ENCODE measurements around the gene ERVFRD-1. TPM values are rescaled to one million over a fixed set of nuclear protein-coding genes. Genes with fewer than 3 reads are reported as not detected.

Gene ERVFRD-1
- total RNA-seq, 2 experiments from 2014 or later = not detected

DNA sequence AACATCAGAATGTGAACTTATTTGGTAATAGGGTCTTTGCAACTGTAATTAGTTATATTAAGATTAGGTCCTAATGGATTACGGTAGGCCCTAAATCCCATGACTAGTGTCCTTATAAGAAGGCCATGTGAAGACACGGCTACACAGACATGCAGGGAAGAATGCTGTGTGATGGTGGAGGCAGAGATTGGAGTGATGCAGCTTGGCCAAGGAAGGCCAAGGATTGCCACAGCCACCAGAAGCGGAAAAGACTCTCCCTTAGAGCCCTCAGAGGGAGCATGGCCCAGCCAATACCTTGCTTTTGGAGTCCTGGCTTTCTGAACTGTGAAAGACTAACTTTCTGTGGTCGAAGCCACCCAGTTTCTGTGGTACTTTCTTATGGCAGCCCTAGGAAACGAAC, 27.6 kb downstream of the ERVFRD-1 start:
- H3K4me3 Mint-ChIP-seq = no peak overlapping the region
- intact Hi-C loops (cut with DNase I, micrococcal nuclease) = no loop called here
- no peaks in the 10 kb centered on the region for H3K4me1 Mint-ChIP-seq (ENCODE audit: low read depth)
- CTCF ChIA-PET = interaction anchor here (0.8 kb wide), 1 partner anchor 10 kb away, joined by 3 read pairs; the partner anchor contains the start of gene SMIM13
- H3K27ac Mint-ChIP-seq = no peak overlapping the region
- H3K9me3 Mint-ChIP-seq = no peaks in the 10 kb centered on the region
- H3K4me3 ChIP-seq (ENCODE audit: low read length) = no peak overlapping the region
- no peak for ATAC-seq (ENCODE audit: poor library complexity)
- H3K36me3 Mint-ChIP-seq (ENCODE audit: low read depth) = no peaks in the 10 kb centered on the region
- POLR2A ChIA-PET = no interaction called here
- no peaks in the 10 kb centered on the region for H3K27me3 ChIP-seq (ENCODE audit: control insufficient read depth in 1 of 2, insufficient read depth in 2 of 2, low read length in 2 of 2)
- TF ChIP-seq, protein P1, sequence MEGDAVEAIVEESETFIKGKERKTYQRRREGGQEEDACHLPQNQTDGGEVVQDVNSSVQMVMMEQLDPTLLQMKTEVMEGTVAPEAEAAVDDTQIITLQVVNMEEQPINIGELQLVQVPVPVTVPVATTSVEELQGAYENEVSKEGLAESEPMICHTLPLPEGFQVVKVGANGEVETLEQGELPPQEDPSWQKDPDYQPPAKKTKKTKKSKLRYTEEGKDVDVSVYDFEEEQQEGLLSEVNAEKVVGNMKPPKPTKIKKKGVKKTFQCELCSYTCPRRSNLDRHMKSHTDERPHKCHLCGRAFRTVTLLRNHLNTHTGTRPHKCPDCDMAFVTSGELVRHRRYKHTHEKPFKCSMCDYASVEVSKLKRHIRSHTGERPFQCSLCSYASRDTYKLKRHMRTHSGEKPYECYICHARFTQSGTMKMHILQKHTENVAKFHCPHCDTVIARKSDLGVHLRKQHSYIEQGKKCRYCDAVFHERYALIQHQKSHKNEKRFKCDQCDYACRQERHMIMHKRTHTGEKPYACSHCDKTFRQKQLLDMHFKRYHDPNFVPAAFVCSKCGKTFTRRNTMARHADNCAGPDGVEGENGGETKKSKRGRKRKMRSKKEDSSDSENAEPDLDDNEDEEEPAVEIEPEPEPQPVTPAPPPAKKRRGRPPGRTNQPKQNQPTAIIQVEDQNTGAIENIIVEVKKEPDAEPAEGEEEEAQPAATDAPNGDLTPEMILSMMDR (IDR thresholded peaks at IDR 0.05) = no peak
- no peaks in the 10 kb centered on the region for H3K4me1 ChIP-seq (ENCODE audit: insufficient read depth, low read length)
- no peak for DNase-seq
- H3K27me3 Mint-ChIP-seq = no peaks in the 10 kb centered on the region
- no peaks in the 10 kb centered on the region for H3K9me3 ChIP-seq (ENCODE audit: control insufficient read depth in 1 of 2, insufficient read depth in 1 of 2, low read length in 2 of 2)
- no peak overlapping the region for H3K27ac ChIP-seq (ENCODE audit: low read depth in 1 of 2, low read length in 2 of 2)
- no peaks in the 10 kb centered on the region for H3K36me3 ChIP-seq (ENCODE audit: insufficient read depth, low read length)

- intact Hi-C loops (cut with DNase I, micrococcal nuclease) = no loop called here
- Histone ChIP-seq H3K27ac (ENCODE audit: low read depth in 1 of 2, low read length in 2 of 2) (no peak overlapping the region), H3K36me3 (ENCODE audit: insufficient read depth, low read length) (no peaks in the 10 kb centered on the region), H3K4me3 (ENCODE audit: low read length) (no peak overlapping the region), H3K9me3 (ENCODE audit: control insufficient read depth in 1 of 2, insufficient read depth in 1 of 2, low read length in 2 of 2) (no peaks in the 10 kb centered on the region), H3K4me1 (ENCODE audit: insufficient read depth, low read length) (no peaks in the 10 kb centered on the region), H3K27me3 (ENCODE audit: control insufficient read depth in 1 of 2, insufficient read depth in 2 of 2, low read length in 2 of 2) (no peaks in the 10 kb centered on the region)
- Mint-ChIP-seq H3K4me3 (no peak overlapping the region), H3K4me1 (ENCODE audit: low read depth) (no peaks in the 10 kb centered on the region), H3K36me3 (ENCODE audit: low read depth) (no peaks in the 10 kb centered on the region), H3K27ac (no peak overlapping the region), H3K9me3 (no peaks in the 10 kb centered on the region), H3K27me3 (no peaks in the 10 kb centered on the region)
- ChIA-PET POLR2A (no interaction called here), CTCF (no interaction called here)
- no peak for ATAC-seq (ENCODE audit: poor library complexity)
- TF ChIP-seq, protein P1 (IDR thresholded peaks at IDR 0.05) = no peak
- DNase-seq = no peak
These were observed 28.0 kb downstream of the ERVFRD-1 start for GRCh38 chr6:11083491-11083890.

DNA sequence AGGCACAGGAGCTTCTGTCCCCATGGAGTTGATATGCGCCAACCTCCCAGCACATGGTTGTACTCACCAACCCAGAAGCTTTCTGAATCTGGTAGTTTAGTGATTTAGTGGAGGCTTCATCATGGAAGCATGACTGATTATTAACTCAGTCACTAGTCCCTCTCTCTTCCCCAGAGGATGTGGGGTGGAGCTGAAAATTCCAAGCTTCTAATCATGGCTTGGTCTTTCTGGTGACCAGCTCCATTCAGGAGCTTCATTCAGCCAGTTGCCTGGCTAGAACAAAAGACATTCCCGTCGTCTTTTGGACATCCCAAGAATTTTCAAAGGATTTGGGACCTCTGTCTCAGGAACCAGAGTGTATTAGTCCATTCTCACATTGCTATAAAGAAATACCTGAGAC, 31.2 kb downstream of the ERVFRD-1 start:
- Mint-ChIP-seq H3K27ac (no peak overlapping the region), H3K4me3 (no peak overlapping the region), H3K9me3 (no peaks in the 10 kb centered on the region), H3K4me1 (ENCODE audit: low read depth) (no peaks in the 10 kb centered on the region), H3K27me3 (no peaks in the 10 kb centered on the region), H3K36me3 (ENCODE audit: low read depth) (no peaks in the 10 kb centered on the region)
- ChIA-PET CTCF (no interaction called here), POLR2A (interaction anchor here (1.1 kb wide), 1 partner anchor 13 kb away, joined by 3 read pairs; the partner anchor contains the start of gene SMIM13)
- TF ChIP-seq, protein P1 (IDR thresholded peaks at IDR 0.05) = no peak
- Histone ChIP-seq H3K27me3 (ENCODE audit: control insufficient read depth in 1 of 2, insufficient read depth in 2 of 2, low read length in 2 of 2) (no peaks in the 10 kb centered on the region), H3K4me1 (ENCODE audit: insufficient read depth, low read length) (no peaks in the 10 kb centered on the region), H3K27ac (ENCODE audit: low read depth in 1 of 2, low read length in 2 of 2) (no peak overlapping the region), H3K9me3 (ENCODE audit: control insufficient read depth in 1 of 2, insufficient read depth in 1 of 2, low read length in 2 of 2) (no peaks in the 10 kb centered on the region), H3K36me3 (ENCODE audit: insufficient read depth, low read length) (no peaks in the 10 kb centered on the region), H3K4me3 (ENCODE audit: low read length) (no peak overlapping the region)
- intact Hi-C loops (cut with DNase I, micrococcal nuclease) = no loop called here
- DNase-seq = no peak
- ATAC-seq (ENCODE audit: poor library complexity) = no peak
